Embryonic facial prominence (tissue), 1 donor: Measurements from ENCODE around the gene LRFN2.

Source experiments
- DNase-seq: peaks from one replicate; pipeline ENCODE4 v3.0.0-alpha.2; 2016; ENCODE audit errors: extremely low spot score

Gene LRFN2

DNA sequence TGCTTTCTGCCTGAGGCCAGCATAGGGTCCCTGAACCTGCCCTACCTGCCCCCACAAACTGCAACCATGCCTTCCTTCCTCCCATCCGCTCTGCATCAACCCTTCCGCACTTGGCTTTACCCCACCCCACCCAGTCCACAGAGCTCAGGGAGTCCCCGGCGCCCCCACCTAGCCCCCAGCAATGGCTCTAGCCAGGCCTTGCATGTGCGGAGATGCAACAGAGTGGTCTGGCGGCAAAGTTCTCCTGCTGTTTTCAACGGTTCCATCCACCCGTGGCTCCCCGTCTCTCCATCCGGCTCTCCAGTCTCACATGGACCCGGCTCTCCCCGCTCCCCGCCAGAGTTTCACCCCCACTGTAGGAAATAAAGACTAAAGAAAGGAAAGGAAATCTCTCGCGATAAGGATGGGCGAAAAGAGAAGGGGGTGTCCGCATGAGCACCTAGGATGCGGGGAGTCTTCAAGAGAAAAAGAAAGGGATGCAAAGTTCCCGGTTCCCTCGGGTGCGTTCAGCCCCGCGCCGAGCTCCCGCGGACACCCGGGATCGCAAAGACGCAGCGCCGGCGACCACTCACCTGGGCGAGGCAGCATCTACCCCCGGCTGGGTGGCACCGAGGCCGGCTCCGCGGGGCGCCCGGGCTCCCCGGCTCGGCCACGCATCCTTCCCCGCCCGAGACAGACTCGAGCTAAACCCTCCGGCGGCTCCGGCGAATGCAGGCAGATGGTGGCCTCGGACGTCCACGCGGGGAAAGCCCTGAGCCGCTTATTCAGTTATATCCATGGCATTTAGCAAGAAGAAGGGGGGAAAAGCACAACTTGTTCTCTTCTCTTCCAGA, 579 bp downstream of the LRFN2 start:
- DNase-seq = no peak

- DNase-seq = no peak
Observed at GRCh38 chr6:40585651-40586269, 1.4 kb downstream of the LRFN2 start.

- DNase-seq = no peak
Observed at GRCh38 chr6:40585223-40585622, 1.9 kb downstream of the LRFN2 start.

GRCh38 chr6:40584741-40585140, 2.4 kb downstream of the LRFN2 start:
- DNase-seq = no peak

DNA sequence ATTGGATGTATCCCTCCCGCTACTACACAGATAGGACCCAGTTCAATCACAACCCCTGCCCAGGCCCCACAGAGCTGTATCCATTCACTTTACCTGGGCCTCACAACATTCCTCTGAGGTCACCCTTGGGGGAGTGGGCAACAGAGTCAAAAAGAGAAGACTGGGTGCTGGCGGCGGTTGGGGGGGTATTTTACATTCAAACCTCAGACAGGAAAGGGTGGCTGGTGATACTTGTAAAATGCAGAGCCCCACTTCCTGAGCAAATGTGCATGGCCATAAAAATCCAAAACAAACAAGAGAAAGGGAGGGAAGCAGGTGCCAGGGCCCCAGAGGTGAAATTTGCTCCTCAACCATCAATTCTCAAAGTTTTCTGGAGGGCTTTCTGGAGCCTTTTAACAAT, 3.5 kb downstream of the LRFN2 start:
- DNase-seq = no peak

DNA sequence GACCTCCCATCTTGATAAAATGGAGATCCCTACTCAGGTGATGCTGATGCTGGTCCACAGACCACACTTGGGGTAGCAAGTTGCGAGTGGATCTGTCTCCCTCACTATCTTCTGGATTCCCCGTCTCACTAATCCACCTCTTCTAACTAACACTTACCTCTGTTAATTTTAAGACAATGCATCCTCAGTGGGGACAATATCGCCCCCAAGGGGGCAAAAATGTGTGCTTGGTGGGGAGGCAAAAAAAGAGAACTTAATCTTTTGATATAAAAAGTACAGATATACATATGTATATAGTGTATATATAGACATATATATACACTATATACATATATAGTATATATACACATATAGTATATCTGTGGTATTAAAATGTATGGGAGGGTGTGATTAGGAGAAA, 4.3 kb downstream of the LRFN2 start:
- no peak for DNase-seq

DNA sequence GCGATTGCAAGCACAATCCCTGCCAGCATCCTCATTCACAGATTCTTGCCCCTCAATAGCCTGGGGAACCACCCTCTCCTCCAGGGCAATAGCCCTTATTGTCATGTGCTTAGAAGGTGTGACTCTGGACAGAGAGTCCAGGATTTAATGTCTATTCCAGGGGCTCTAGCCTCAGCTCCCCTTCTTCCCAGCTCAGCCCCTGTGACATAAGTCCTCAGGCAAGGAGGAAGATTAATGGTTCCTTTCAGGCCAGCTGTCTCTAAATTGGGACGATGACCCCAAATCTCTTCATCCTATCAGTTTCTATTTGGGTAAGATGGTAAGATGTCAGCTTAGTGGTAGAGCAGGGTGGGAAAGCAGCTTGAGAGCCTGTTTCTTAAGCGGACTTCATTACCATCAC, 8.1 kb downstream of the LRFN2 start:
- no peak for DNase-seq

DNA sequence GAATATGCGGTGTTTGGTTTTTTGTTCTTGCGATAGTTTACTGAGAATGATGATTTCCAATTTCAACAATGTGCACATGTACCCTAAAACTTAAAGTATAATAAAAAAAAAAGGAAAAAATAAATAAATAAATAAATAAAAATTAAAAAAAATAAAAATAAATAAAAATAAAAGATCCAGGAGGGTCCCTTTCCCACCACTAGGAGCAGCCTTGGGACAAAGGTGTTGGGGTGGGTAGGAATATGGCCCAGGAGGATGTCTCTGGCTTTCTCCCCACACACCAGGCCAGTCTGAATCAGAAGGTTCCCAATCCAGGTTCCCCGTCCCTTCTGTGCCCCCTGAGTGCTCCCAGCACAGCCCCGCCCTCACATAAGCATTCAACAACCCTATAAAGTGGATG, 9.5 kb downstream of the LRFN2 start:
- DNase-seq = no peak

DNA sequence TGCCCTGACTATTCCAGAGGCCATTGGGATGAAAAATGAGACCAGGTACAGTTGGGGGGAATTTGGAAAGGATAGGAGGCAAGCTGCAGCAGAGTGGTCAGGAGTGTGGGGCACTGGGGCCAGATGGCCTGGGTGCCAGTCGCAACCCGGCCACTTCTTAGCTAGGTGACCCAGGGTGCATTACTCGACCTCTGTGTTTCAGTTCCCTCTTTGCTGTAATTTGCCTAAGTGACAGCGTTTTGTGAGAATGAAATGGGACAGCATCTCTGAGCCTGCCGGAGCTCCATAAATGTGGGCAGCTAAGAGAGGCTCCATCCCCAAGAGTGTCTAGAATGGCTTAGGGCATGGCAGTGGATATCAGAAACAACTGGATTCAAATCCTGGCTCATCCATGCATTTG, 13.9 kb downstream of the LRFN2 start:
- no peak for DNase-seq

DNA sequence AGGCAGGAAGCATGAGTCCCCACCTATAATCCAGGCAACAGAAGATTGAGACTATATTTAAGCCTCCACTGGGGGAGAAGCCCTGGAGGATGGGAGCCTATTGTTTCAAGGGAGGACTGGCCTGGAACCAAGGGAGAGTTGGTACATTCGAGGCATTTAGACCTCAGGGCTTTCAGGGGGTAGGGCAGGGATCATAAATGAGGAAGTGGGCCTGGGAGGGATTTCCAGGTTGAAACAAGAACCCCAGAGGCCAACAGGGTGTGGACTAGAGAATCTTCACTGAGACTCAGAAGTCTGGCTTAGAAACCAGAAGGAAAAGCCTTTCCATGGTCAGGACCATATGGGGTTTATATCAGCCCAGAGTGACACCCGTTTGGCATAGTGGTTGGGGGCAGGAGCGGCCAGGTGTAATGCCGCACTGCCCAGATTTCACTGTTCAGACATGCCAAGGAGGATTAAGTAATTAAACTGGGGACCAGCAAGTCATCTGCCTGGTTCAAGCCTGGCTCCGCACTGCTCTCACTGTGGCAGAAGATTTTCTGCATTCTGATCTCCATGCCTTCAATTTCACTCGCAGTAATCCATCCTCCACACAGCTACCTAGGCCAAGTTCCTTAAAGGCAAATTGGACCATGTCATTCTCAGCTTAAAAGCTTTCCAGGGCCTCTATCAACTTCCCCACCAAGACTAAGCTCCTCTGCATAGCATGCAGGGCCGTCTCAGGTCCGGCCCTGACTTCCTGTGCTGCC, 17.8 kb downstream of the LRFN2 start:
- DNase-seq = no peak

GRCh38 chr6:40568062-40568708, 19.0 kb downstream of the LRFN2 start:
- no peak for DNase-seq

- no peak for DNase-seq
Observed at GRCh38 chr6:40563111-40563510, 24.1 kb downstream of the LRFN2 start.

DNA sequence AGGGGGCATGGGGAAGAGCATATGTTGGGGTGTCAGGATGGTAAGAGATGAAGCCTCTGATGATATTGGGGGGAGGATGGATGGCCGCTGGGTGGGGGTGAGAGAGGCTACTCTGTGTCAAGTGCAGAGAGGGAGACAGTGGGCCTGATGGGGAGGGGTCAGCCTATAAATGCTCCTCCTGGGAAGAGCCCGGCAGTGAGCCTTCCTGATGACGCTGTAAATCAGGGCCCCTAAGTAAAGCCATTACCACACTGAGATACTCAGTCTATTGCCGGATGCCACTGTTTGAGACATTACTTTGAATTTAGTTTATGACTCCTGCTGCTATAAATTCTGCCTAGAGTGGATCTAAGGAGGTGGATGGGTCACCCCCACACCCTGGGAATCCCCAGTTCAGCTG, 28.1 kb downstream of the LRFN2 start:
- no peak for DNase-seq

- no peak for DNase-seq
Observed at GRCh38 chr6:40558102-40558501, 29.1 kb downstream of the LRFN2 start.

DNA sequence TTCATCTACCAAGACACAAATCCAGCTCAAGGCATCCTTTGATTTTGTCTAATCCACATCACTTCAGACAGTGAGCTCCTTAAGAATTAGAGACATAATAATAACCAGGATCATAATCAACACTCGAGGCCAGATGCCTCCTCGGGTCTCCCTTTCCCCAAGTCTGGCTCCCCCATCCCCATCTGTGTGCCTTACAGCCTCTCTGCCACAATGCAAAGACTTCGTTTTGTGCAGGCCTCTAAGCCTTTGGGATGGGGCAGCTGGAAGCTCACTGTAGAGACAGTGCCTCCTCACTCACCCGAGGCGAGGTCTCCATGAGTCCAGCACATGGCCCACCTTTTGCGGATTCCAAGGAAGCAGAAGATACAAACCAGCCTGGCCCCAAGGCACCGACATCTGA, 30.3 kb downstream of the LRFN2 start:
- DNase-seq = no peak

- DNase-seq = no peak
Observed at GRCh38 chr6:40556023-40556422, 31.1 kb downstream of the LRFN2 start.

- no peak for DNase-seq
Observed at GRCh38 chr6:40555092-40555491, 32.1 kb downstream of the LRFN2 start.

- DNase-seq = no peak
Observed at GRCh38 chr6:40552941-40553340, 34.2 kb downstream of the LRFN2 start.

DNA sequence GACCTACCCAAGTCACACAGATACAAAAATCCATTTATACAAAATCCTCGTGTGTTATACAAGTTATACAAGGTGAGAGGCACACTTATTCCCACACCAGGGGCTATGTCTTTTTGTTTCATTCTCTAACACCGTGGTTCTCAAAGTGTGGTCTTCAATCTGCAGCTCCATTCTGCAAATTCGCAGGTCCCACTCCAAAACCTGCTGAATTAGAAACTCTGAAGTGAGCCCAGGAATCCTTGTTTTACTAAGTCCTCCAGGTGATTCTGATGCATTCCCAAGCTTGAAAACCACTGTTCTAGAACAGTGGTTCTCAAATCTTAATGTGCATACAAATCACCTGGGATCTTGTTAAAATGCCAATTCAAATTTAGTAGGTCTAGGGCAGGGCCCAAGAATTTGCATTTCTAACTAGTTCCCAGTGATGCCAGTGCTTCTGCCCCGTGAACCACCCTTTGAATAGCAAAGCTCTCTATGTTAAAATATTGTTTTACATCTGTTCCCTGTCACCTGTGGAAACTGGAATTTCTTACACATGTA, 35.1 kb downstream of the LRFN2 start:
- DNase-seq = no peak

GRCh38 chr6:40550202-40551101, 36.7 kb downstream of the LRFN2 start:
- DNase-seq = no peak

DNA sequence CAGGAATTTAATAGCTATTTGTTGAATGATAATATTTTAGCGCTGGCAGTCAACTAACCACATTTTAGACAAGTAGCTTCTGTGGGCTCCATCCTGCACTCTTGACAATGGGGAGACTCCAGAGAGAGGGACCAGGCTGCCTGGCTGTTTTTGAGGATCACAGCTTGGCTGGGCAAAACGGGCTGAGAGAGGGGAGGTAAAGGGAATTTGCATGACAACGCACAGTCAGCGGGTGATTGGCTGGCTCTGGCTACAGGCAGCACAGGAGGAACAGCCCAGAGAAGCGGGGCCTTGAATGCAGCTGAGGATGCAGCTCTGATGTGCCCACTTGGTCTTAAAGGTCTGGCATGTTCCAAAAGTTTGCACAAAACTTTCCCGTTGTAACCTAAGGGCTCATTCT, 41.2 kb downstream of the LRFN2 start:
- no peak for DNase-seq
